Measurements from ENCODE around the gene H2BK1.

DNA sequence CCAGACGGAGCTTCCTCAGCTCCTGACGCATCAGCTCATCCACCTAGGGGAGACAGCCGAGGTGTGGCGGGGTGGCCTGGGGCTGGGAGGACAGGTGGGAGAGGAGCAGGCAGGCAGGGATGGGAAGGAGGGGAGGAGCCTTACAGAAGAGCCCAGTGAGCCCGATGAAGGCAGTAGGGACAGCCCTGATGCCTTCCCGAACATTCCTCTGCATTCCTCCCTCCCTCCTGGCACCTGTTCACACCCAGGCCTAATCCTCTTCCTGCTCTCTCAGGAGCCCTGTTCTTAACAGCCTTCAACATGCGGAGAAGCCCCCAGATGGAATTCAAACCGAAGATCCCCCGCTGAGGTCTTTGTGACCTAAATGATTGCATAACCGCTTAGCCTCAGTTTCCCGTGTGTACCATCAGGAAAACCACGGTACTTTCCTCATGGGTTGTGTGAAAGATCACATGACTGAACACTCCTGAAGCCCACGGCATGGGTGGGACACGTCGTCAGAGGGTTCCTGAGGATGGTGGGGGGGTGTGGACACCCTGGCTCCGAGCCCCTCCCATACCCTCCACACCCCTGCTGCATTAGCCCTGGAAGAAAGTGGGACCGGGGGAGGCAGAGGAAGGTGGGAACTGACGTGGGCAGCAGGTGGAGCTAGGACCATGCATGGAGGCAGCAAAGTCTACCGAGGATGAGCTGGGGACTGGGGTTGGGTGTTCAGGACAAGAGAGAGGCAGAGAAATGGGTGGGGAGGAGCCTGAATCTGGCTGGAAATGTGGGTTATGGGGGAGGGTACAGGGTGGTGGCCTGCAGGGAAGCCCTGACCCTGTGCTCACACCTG lies 14.5 kb downstream of the H2BK1 start:
- TF ChIP-seq POLR2A (IDR thresholded peaks at IDR 0.05): no peak
- TF ChIP-seq, protein P1, sequence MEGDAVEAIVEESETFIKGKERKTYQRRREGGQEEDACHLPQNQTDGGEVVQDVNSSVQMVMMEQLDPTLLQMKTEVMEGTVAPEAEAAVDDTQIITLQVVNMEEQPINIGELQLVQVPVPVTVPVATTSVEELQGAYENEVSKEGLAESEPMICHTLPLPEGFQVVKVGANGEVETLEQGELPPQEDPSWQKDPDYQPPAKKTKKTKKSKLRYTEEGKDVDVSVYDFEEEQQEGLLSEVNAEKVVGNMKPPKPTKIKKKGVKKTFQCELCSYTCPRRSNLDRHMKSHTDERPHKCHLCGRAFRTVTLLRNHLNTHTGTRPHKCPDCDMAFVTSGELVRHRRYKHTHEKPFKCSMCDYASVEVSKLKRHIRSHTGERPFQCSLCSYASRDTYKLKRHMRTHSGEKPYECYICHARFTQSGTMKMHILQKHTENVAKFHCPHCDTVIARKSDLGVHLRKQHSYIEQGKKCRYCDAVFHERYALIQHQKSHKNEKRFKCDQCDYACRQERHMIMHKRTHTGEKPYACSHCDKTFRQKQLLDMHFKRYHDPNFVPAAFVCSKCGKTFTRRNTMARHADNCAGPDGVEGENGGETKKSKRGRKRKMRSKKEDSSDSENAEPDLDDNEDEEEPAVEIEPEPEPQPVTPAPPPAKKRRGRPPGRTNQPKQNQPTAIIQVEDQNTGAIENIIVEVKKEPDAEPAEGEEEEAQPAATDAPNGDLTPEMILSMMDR (IDR thresholded peaks at IDR 0.05): no peak
